WTC11 (cell line): ENCODE results near the gene MYOM3. TPM values are rescaled to one million over a fixed set of nuclear protein-coding genes. Genes with fewer than 3 reads are reported as not detected.

Experiments
- ATAC-seq: fragments of 200-7000 bp; cut with Tn5 transposase; 2 replicates; pipeline ENCODE4 v1.10.0; 2021; ENCODE audit warnings: mild to moderate bottlenecking, moderate library complexity
- CTCF ChIA-PET: fragments of 300-600 bp; sonication (Branson Sonifier 250); formaldehyde crosslinking; loops from one replicate; lab custom pipeline; 2021; ENCODE audit warnings: antibody characterized with exemption; lab: Charles Lee
- POLR2A ChIA-PET: fragments of 350-600 bp; sonication (Branson Sonifier 250); formaldehyde crosslinking; loops from one replicate; lab custom pipeline; 2021; ENCODE audit warnings: antibody characterized with exemption; lab: Charles Lee
- DNase-seq: peaks from one replicate; pipeline ENCODE4 v3.0.0; 2021; ENCODE audit warnings: low spot score
- H3K27ac Mint-ChIP-seq: 2 replicates; pipeline ENCODE4 v1.8.0; 2021; ENCODE audit warnings: mixed read lengths
- H3K27me3 Mint-ChIP-seq: 2 replicates; pipeline ENCODE4 v1.8.0; 2021; ENCODE audit warnings: low read depth, mild to moderate bottlenecking, moderate library complexity, mixed read lengths
- H3K36me3 Mint-ChIP-seq: 2 replicates; pipeline ENCODE4 v1.8.0; 2021; ENCODE audit warnings: mixed read lengths
- H3K4me1 Mint-ChIP-seq: 2 replicates; pipeline ENCODE4 v1.8.0; 2022; ENCODE audit warnings: mixed read lengths
- H3K4me3 Mint-ChIP-seq: 2 replicates; pipeline ENCODE4 v1.8.0; 2021; ENCODE audit warnings: mild to moderate bottlenecking, moderate library complexity, mixed read lengths
- H3K9me3 Mint-ChIP-seq: 2 replicates; pipeline ENCODE4 v1.8.0; 2021; ENCODE audit warnings: mixed read lengths
- ATF1 ChIP-seq: sonication (generic); formaldehyde crosslinking; IDR thresholded peaks from 2 replicates; pipeline ENCODE4 v1.8.1; 2023; ENCODE audit warnings: mild to moderate bottlenecking, moderate library complexity, missing genetic modification reagents
- ATF2 ChIP-seq: sonication (generic); formaldehyde crosslinking; IDR thresholded peaks from 2 replicates; pipeline ENCODE4 v1.8.1; 2022; ENCODE audit warnings: low read depth, missing genetic modification reagents, borderline replicate concordance
- ELF4 ChIP-seq: sonication (generic); formaldehyde crosslinking; IDR thresholded peaks from 2 replicates; pipeline ENCODE4 v1.8.1; 2022; ENCODE audit warnings: low read depth, mild to moderate bottlenecking, moderate library complexity, missing genetic modification reagents
- FOXK1 ChIP-seq: sonication (generic); formaldehyde crosslinking; IDR thresholded peaks from 2 replicates; pipeline ENCODE4 v1.8.0; 2022; ENCODE audit warnings: mild to moderate bottlenecking, moderate library complexity, missing genetic modification reagents
- GABPB1 ChIP-seq: sonication (generic); formaldehyde crosslinking; IDR thresholded peaks from 2 replicates; pipeline ENCODE4 v1.8.1; 2023; ENCODE audit warnings: mild to moderate bottlenecking, missing genetic modification reagents
- GRHL2 ChIP-seq: fragments of 250-450 bp; sonication (Bioruptor Pico); IDR thresholded peaks from 2 replicates; pipeline ENCODE4 v1.8.0; 2022; ENCODE audit warnings: mild to moderate bottlenecking, moderate library complexity; ENCODE audit not compliant: insufficient replicate concordance, severe bottlenecking
- HMGA2 ChIP-seq: fragments of 250-450 bp; sonication (Bioruptor Pico); IDR thresholded peaks from 2 replicates; pipeline ENCODE4 v1.4.0; 2021; ENCODE audit warnings: mild to moderate bottlenecking, moderate library complexity
- IRF2 ChIP-seq: sonication (generic); formaldehyde crosslinking; IDR thresholded peaks from 2 replicates; pipeline ENCODE4 v1.8.0; 2022; ENCODE audit warnings: low read depth, missing genetic modification reagents, borderline replicate concordance
- JUN ChIP-seq: sonication (generic); formaldehyde crosslinking; IDR thresholded peaks from 2 replicates; pipeline ENCODE4 v1.8.0; 2023; ENCODE audit warnings: mild to moderate bottlenecking, missing genetic modification reagents
- MYBL2 ChIP-seq: sonication (generic); formaldehyde crosslinking; IDR thresholded peaks from 2 replicates; pipeline ENCODE4 v1.8.1; 2023; ENCODE audit warnings: mild to moderate bottlenecking, moderate library complexity, missing genetic modification reagents
- NFATC4 ChIP-seq: fragments of 250-450 bp; sonication (Bioruptor Pico); IDR thresholded peaks from 2 replicates; pipeline ENCODE4 v1.9.0; 2021; ENCODE audit warnings: mild to moderate bottlenecking
- NFYB ChIP-seq: sonication (generic); formaldehyde crosslinking; conservative IDR thresholded peaks from 2 replicates; pipeline ENCODE4 v1.8.0; 2022; ENCODE audit warnings: low read depth, missing genetic modification reagents
- NR1H2 ChIP-seq: sonication (generic); formaldehyde crosslinking; IDR thresholded peaks from 2 replicates; pipeline ENCODE4 v1.9.0; 2021; ENCODE audit warnings: mild to moderate bottlenecking, moderate library complexity, missing genetic modification reagents
- NR2C2 ChIP-seq: sonication (generic); formaldehyde crosslinking; IDR thresholded peaks from 2 replicates; pipeline ENCODE4 v1.8.0; 2022; ENCODE audit warnings: mild to moderate bottlenecking, missing genetic modification reagents
- RORB ChIP-seq: fragments of 250-450 bp; sonication (Bioruptor Pico); IDR thresholded peaks from 2 replicates; pipeline ENCODE4 v1.9.0; 2021; ENCODE audit warnings: mild to moderate bottlenecking
- ZBTB21 ChIP-seq: sonication (generic); formaldehyde crosslinking; IDR thresholded peaks from 2 replicates; pipeline ENCODE4 v1.8.1; 2023; ENCODE audit warnings: mild to moderate bottlenecking, missing genetic modification reagents, borderline replicate concordance
- ZNF138 ChIP-seq: sonication (generic); formaldehyde crosslinking; conservative IDR thresholded peaks from 2 replicates; pipeline ENCODE4 v1.8.1; 2022; ENCODE audit warnings: mild to moderate bottlenecking, moderate library complexity, missing genetic modification reagents
- ZNF396 ChIP-seq: fragments of 250-450 bp; sonication (Bioruptor Pico); IDR thresholded peaks from 2 replicates; pipeline ENCODE4 v1.8.0; 2021; ENCODE audit warnings: mild to moderate bottlenecking, moderate library complexity, borderline replicate concordance
- ZNF416 ChIP-seq: fragments of 250-450 bp; sonication (Bioruptor Pico); IDR thresholded peaks from 2 replicates; pipeline ENCODE4 v1.9.0; 2021; ENCODE audit warnings: mild to moderate bottlenecking, inconsistent platforms
- ZNF512 ChIP-seq: sonication (generic); formaldehyde crosslinking; IDR thresholded peaks from 2 replicates; pipeline ENCODE4 v1.8.1; 2022; ENCODE audit warnings: missing genetic modification reagents, borderline replicate concordance
- ZSCAN18 ChIP-seq: fragments of 250-450 bp; sonication (Bioruptor Pico); IDR thresholded peaks from 2 replicates; pipeline ENCODE4 v2.1.2; 2022; ENCODE audit warnings: mild to moderate bottlenecking, moderate library complexity
- total RNA-seq: library from RNA; stranded (reverse); gene quantifications from 3 replicates; pipeline ENCODE4 v1.2.3, GENCODE V29; 2021
- TF ChIP-seq, protein P1 (sequence below): fragments of 250-450 bp; sonication (Bioruptor Pico); IDR thresholded peaks from 2 replicates; pipeline ENCODE4 v1.9.0; 2021; ENCODE audit warnings: mild to moderate bottlenecking
- TF ChIP-seq, protein P2 (sequence below): sonication (generic); formaldehyde crosslinking; IDR thresholded peaks from 2 replicates; pipeline ENCODE4 v1.8.1; 2023; ENCODE audit warnings: mild to moderate bottlenecking, missing genetic modification reagents, borderline replicate concordance
- TF ChIP-seq, protein P3 (sequence below): fragments of 250-450 bp; sonication (Bioruptor Pico); IDR thresholded peaks from 2 replicates; pipeline ENCODE4 v1.8.0; 2021; ENCODE audit warnings: mild to moderate bottlenecking

MYOM3 gene
- total RNA-seq, 1 experiment from 2014 or later: 0.13 TPM

DNA sequence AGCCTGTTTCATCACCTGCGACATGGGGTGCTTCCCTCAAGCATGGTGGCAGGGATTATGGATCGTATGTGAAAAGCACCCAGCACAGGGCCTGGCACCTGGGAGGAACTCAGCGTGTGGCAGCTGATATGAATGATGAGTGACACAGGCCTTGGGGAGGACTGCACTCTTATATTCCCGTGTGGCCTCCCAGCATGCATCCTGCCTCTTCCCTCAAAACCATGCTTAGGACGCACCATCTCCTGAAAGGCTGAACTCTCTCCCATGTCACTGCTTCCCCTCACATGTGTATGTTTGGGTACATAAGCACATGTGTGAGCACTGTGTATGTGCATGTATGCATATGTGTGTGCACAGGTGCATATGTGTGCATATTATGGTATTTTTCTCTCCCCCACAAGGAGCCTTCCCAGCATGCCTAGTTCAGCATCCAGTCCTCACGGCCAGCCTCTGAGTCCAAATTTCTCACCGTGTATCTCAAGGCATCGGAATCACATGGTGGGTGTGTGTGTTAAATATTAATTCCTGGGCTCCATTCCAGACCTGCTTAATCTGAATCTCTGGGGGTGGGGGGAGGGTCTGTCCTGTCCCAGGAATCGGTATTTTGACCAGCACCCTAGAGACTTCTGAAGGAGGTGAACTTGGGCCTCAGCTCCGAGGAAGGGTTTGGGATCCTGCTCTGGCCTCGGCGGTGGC, 12.8 kb downstream of the MYOM3 start (continued):
- TF ChIP-seq, protein P1, sequence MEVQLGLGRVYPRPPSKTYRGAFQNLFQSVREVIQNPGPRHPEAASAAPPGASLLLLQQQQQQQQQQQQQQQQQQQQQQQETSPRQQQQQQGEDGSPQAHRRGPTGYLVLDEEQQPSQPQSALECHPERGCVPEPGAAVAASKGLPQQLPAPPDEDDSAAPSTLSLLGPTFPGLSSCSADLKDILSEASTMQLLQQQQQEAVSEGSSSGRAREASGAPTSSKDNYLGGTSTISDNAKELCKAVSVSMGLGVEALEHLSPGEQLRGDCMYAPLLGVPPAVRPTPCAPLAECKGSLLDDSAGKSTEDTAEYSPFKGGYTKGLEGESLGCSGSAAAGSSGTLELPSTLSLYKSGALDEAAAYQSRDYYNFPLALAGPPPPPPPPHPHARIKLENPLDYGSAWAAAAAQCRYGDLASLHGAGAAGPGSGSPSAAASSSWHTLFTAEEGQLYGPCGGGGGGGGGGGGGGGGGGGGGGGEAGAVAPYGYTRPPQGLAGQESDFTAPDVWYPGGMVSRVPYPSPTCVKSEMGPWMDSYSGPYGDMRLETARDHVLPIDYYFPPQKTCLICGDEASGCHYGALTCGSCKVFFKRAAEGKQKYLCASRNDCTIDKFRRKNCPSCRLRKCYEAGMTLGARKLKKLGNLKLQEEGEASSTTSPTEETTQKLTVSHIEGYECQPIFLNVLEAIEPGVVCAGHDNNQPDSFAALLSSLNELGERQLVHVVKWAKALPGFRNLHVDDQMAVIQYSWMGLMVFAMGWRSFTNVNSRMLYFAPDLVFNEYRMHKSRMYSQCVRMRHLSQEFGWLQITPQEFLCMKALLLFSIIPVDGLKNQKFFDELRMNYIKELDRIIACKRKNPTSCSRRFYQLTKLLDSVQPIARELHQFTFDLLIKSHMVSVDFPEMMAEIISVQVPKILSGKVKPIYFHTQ (CRISPR knock-in tag): no peak
- TF ChIP-seq RORB (CRISPR knock-in tag) (no peak), IRF2 (CRISPR knock-in tag) (no peak)
- TF ChIP-seq, protein P2, sequence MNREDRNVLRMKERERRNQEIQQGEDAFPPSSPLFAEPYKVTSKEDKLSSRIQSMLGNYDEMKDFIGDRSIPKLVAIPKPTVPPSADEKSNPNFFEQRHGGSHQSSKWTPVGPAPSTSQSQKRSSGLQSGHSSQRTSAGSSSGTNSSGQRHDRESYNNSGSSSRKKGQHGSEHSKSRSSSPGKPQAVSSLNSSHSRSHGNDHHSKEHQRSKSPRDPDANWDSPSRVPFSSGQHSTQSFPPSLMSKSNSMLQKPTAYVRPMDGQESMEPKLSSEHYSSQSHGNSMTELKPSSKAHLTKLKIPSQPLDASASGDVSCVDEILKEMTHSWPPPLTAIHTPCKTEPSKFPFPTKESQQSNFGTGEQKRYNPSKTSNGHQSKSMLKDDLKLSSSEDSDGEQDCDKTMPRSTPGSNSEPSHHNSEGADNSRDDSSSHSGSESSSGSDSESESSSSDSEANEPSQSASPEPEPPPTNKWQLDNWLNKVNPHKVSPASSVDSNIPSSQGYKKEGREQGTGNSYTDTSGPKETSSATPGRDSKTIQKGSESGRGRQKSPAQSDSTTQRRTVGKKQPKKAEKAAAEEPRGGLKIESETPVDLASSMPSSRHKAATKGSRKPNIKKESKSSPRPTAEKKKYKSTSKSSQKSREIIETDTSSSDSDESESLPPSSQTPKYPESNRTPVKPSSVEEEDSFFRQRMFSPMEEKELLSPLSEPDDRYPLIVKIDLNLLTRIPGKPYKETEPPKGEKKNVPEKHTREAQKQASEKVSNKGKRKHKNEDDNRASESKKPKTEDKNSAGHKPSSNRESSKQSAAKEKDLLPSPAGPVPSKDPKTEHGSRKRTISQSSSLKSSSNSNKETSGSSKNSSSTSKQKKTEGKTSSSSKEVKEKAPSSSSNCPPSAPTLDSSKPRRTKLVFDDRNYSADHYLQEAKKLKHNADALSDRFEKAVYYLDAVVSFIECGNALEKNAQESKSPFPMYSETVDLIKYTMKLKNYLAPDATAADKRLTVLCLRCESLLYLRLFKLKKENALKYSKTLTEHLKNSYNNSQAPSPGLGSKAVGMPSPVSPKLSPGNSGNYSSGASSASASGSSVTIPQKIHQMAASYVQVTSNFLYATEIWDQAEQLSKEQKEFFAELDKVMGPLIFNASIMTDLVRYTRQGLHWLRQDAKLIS (CRISPR knock-in tag): no peak

- POLR2A ChIA-PET: interaction anchor here (1.2 kb wide), 1 partner anchor 52 kb away, joined by 3 read pairs; no protein-coding TSS in a partner anchor
- CTCF ChIA-PET: no interaction called here
Observed at GRCh38 chr1:24098102-24098501, 13.8 kb downstream of the MYOM3 start.

More at GRCh38 chr1:24098102-24098501, 13.8 kb downstream of the MYOM3 start:
- Mint-ChIP-seq H3K4me1 (peaks cover 9% of the 10 kb centered on the region), H3K36me3 (no peaks in the 10 kb centered on the region), H3K9me3 (no peaks in the 10 kb centered on the region), H3K4me3 (no peak overlapping the region), H3K27ac (no peak overlapping the region), H3K27me3 (no peaks in the 10 kb centered on the region)
- TF ChIP-seq ZBTB21 (CRISPR knock-in tag) (no peak), ZNF416 (no peak), JUN (CRISPR knock-in tag) (no peak), ZNF138 (CRISPR knock-in tag) (no peak), ELF4 (no peak), GABPB1 (no peak), NFYB (CRISPR knock-in tag) (no peak), FOXK1 (CRISPR knock-in tag) (no peak), MYBL2 (CRISPR knock-in tag) (no peak), NFATC4 (CRISPR knock-in tag) (no peak), ZSCAN18 (CRISPR knock-in tag) (no peak), NR1H2 (no peak), GRHL2 (no peak), ATF1 (CRISPR knock-in tag) (no peak), NR2C2 (CRISPR knock-in tag) (no peak), ZNF512 (CRISPR knock-in tag) (no peak), ATF2 (CRISPR knock-in tag) (no peak), ZNF396 (CRISPR knock-in tag) (no peak), HMGA2 (CRISPR knock-in tag) (no peak)
- TF ChIP-seq, protein P3, sequence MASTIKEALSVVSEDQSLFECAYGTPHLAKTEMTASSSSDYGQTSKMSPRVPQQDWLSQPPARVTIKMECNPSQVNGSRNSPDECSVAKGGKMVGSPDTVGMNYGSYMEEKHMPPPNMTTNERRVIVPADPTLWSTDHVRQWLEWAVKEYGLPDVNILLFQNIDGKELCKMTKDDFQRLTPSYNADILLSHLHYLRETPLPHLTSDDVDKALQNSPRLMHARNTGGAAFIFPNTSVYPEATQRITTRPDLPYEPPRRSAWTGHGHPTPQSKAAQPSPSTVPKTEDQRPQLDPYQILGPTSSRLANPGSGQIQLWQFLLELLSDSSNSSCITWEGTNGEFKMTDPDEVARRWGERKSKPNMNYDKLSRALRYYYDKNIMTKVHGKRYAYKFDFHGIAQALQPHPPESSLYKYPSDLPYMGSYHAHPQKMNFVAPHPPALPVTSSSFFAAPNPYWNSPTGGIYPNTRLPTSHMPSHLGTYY: no peak
- no peak for DNase-seq
- no peak for ATAC-seq
